ENCODE data around the gene S100A1. TPM values are rescaled to one million over a fixed set of nuclear protein-coding genes. Genes with fewer than 3 reads are reported as not detected.

S100A1 gene
- total RNA-seq, 1 donor from 2014 or later: not detected

- intact Hi-C loops (cut with DNase I): no loop called here
- Histone ChIP-seq H3K4me3 (no peak overlapping the region), H3K27ac (no peak overlapping the region), H3K36me3 (no peaks in the 10 kb centered on the region), H3K4me1 (no peaks in the 10 kb centered on the region), H3K9me3 (no peaks in the 10 kb centered on the region), H3K27me3 (no peaks in the 10 kb centered on the region)
- no peak for TF ChIP-seq CTCF (IDR thresholded peaks at IDR 0.05)
- DNase-seq (ENCODE audit: low spot score in 2 of 2): no peak
Measured at GRCh38 chr1:153597206-153597605, 31.0 kb upstream of the S100A1 start.

- TF ChIP-seq CTCF (IDR thresholded peaks at IDR 0.05): no peak
- no peak overlapping the region for H3K4me3 ChIP-seq
- H3K27me3 ChIP-seq: no peaks in the 10 kb centered on the region
- H3K9me3 ChIP-seq: no peaks in the 10 kb centered on the region
- no peaks in the 10 kb centered on the region for H3K36me3 ChIP-seq
- H3K27ac ChIP-seq: no peak overlapping the region
- DNase-seq (ENCODE audit: low spot score in 2 of 2): no peak
- intact Hi-C loops (cut with DNase I): no loop called here
- no peaks in the 10 kb centered on the region for H3K4me1 ChIP-seq
Measured at GRCh38 chr1:153598309-153599172, 29.7 kb upstream of the S100A1 start.

- no peak for DNase-seq (ENCODE audit: low spot score in 2 of 2)
- no peaks in the 10 kb centered on the region for H3K36me3 ChIP-seq
- intact Hi-C loops (cut with DNase I): no loop called here
- H3K27ac ChIP-seq: no peak overlapping the region
- H3K9me3 ChIP-seq: no peaks in the 10 kb centered on the region
- no peak overlapping the region for H3K4me3 ChIP-seq
- H3K4me1 ChIP-seq: no peaks in the 10 kb centered on the region
- no peak for TF ChIP-seq CTCF (IDR thresholded peaks at IDR 0.05)
- H3K27me3 ChIP-seq: no peaks in the 10 kb centered on the region
Measured at GRCh38 chr1:153599847-153600246, 28.4 kb upstream of the S100A1 start.

GRCh38 chr1:153602749-153603148, 25.5 kb upstream of the S100A1 start:
- Histone ChIP-seq H3K9me3 (no peaks in the 10 kb centered on the region), H3K4me1 (peaks cover 0 to 4% of the 10 kb centered on the region in 2 donors), H3K27me3 (no peaks in the 10 kb centered on the region), H3K36me3 (peaks cover 13 to 25% of the 10 kb centered on the region in 2 donors), H3K4me3 (no peak overlapping the region), H3K27ac (no peak overlapping the region)
- TF ChIP-seq CTCF (IDR thresholded peaks at IDR 0.05): no peak
- DNase-seq (ENCODE audit: low spot score in 2 of 2): no peak
- intact Hi-C loops (cut with DNase I): no loop called here

- H3K27me3 ChIP-seq: no peaks in the 10 kb centered on the region
- H3K36me3 ChIP-seq: peaks cover 14 to 26% of the 10 kb centered on the region in 2 donors
- TF ChIP-seq CTCF (IDR thresholded peaks at IDR 0.05): no peak
- H3K4me1 ChIP-seq: peaks cover 7 to 33% of the 10 kb centered on the region in 2 donors
- no peak overlapping the region for H3K27ac ChIP-seq
- no peaks in the 10 kb centered on the region for H3K9me3 ChIP-seq
- intact Hi-C loops (cut with DNase I): no loop called here
- no peak overlapping the region for H3K4me3 ChIP-seq
- DNase-seq (ENCODE audit: low spot score in 2 of 2): peak in 1 of 2 donors; percentile 19
Measured at GRCh38 chr1:153606194-153606593, 22.0 kb upstream of the S100A1 start.
